HG02678 (cell line): Measurements from ENCODE around the gene AKT3.

ENCODE experiments used
- ATAC-seq: cut with Tn5 transposase; IDR thresholded peaks from one replicate; pipeline ENCODE4 v1.9.1; 2021; ENCODE audit warnings: mild to moderate bottlenecking, moderate library complexity; ENCODE audit not compliant: unreplicated experiment

The AKT3 gene

DNA sequence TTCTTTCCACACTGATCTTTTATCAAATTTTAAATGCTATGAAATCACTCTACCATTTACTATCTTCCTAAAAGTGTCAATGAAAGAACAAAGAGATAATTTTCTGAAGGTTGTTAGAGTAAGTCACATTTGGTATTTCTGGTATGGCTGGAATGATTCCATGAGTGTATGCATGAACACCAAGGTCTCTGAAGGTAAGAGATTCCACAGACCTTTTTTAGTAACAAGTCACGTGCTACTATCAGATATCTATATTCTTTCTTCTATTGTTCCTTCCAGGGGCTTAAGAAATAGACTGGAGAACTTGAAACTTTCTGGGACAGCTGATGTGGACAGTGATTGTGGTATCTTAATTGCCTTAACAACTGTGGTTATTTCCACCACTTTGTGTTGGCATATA, 329.2 kb downstream of the AKT3 start:
- ATAC-seq, result no peak

DNA sequence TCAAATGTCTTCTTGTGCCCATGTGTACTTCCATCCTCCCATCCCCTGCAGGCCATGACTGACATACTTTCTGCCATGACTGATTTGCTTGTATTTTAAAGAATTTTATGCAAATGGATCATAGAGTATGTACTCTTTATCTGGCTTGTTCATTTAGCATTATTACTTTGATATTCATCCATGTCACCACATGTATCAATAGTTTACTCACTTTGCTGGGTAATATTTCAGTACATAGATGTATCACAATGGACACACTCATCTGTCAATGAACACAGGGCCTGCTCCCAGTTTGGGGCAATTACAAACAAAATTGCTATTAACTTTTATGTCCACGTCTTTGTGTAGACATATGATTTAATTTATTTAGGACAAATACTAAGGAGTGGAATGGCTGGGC, 335.1 kb downstream of the AKT3 start:
- ATAC-seq, result no peak

DNA sequence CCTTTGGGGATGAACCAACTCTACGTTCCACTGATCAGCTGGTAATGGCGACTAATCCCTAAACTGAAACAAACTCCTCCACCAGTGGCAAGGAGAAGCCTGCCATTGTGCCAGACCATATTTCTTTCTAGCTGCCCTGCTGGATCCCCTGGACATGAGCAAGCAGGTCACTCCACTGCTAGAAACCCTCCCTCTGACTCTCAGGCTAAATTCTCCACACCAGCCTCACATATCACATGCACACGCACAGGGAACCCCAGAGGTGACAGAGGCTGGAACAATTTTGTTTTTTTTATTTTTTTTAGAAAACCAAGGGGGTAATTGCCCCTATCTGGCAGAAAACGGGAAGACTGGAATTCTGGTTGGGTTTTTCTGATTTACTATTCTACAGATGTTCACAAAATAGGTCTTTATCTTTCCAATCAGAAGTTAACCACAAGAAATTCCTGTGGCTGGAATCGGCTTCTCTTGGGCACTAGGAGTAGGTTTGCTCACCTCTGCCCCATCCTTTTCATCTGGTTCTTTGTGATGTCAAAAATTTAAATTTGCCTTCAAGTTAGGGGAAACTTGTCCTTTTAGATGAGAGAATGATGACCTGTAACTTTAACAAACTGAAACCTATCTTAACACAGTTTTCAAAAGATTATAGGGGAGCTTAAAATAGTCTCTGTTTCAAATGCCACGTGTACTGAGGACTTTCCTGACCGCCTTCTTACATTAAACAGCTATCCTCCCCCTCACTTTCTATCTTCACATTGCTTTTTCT, 336.1 kb downstream of the AKT3 start:
- peak; percentile 79 for ATAC-seq

DNA sequence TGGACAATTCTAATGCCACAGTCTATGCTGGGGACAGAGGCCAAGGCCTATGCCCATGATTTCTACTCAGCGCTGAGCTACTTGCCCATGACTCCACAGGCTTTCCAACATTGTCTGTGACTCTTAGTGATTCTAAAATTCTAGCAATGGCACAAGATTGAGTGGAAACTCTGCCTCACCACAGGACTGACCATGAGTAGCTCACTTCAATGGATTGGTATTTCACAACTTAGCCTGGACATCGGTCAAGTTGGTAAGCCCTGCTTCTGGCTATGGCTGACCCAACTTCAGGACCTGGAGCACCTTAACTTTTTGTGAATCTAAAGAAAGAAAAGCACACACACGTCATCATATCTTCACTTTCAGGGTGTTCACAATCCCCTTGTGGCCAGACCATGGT, 339.1 kb downstream of the AKT3 start:
- no peak for ATAC-seq

DNA sequence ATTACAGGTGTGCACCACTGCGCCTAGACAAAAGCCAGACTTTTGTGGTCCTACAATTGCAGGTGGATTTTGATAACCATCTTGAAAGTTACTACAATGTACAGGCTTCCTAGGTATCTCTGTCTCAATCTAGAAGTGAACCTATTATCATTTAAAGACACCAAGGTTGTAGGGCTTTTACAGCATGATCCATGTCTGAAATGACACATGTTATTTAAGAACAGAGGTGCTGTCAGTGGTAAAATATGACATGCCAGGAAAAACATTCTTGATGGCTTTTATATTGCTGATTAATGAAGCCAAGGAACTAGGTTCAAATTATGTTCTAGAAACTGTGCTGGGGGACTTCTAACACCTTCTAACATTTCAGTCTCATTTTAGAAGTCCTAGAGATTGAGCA, 341.1 kb downstream of the AKT3 start:
- no peak for ATAC-seq

DNA sequence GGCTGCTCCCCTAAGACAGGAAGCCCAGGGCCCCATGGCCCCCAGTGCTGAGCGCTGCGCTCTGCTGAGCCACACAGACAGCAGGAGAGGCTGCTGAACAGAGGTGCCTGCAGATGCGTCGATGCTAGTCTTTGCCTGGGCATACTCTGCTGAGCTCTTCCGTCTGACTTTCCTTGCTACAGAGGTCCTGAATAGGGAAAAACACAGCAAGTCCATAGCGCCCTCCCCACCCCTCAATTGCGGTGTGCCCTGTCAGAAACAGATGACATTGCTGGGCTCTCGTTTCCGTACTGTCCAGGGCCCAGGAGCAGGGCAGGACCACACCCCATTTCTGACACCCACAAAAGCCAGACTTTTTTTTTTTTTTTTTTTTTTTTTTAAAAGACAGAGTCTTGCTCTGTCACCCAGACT, 341.7 kb downstream of the AKT3 start:
- ATAC-seq, result peak; percentile 76

DNA sequence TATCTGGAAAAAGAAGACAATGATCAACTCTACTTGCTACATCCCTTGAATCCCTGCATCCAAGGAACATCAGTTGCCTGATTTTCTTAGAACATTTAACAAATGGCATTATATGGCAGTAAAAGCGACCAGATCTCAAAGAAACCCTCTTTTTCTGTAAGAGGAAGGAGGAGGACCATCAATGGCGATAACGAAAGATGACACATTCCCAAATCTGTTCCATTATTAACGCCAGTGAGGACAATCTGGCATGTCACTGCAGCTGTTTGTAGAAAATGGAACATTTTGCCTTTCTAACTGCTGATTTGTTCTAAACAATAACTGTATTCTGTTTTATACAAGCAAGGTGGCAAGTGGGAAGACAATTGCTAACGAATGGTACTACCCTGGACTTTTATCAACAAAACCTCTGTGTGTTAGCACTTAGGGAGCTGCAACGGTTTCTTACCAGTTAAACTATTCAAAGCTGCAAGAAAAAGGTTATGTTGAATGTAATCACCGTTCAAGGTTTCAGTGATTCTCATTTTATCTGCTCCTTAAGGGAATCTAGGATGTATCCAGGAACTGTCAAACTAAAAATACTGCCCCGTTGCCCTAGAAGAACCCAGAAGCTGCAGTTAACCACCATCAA, 342.3 kb downstream of the AKT3 start:
- ATAC-seq, result no peak

DNA sequence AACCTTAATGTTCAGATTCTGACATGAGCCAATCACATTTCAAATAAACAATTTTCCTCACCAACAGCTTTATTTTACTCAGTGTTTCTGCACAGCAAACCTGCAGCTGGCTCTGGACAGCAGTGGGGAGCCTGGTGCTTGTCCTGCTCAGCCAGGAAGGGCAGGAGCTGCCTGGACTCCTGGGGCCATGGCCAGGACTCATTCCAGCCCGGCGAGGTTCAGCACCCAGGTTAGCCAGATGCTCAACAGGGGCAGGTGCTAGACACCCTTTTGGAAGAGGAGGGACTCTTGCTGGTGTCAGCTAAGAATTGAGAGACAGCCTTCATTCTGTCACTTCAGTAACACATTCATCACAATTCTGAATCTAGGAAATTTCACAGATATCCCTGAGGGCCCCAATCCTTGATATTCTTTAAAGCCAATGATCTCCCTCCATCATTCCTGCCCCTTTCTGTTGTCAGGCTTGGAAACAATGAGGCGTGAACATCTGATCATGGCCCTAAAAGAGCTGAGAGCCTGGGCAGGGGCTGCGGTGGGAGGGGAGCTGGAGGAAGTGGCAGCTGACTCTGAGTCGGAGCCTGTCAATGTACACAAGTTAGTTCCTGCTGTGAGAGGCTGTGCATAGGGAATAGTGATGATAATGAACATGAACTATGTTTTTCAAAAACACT, 342.9 kb downstream of the AKT3 start:
- ATAC-seq, result no peak

DNA sequence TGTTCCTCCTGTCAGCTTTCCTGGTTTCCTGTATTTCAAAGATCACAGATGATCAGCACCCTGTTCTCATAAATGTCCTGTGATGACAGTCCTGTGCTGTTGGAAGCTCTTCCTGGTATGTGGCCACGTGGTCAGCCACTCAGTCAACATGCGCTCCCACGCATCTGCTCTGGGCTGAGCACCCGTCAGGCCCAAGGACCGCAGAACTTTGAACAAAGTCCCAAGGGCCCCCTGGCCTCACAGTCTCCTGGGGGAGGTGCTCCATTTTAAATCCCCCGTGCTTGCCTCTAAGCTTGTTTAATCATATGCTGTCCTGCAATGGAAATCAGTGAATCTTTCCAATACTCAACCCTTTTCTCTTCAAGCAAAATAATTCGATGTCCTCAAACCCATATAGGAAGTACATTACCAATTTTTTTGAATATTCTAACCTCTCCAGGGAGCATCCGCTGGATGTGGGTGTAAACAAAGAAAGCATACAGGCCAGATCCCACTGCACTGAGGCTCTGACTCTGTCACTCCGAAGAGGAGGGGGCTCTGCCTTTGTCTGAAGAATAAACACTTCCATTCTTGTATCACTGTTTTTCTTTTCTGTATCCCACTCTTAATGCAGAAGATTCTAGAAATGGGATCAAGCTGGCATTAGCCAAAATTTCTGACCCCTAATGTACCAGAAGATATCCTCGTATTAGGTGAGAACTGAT, 343.9 kb downstream of the AKT3 start:
- ATAC-seq, result peak; percentile 80

DNA sequence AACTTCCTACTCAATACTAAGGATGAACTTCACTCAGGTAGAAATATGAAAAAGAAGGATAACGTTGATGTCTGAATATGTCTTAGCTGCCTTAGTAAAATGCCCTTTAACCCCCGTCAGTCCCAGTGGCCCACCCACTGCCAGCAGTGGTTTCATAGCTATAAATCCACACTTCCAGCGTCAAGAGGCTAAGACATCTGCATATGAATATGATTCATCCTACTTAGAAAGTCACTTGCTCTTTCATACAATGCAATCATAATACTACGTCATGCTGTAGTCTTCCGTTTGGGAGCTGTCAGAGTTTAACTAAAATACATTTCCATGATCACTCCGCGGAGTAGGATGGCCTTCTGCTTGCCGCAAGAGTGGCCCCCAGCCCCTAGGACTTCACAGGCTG, 346.9 kb downstream of the AKT3 start:
- no peak for ATAC-seq

DNA sequence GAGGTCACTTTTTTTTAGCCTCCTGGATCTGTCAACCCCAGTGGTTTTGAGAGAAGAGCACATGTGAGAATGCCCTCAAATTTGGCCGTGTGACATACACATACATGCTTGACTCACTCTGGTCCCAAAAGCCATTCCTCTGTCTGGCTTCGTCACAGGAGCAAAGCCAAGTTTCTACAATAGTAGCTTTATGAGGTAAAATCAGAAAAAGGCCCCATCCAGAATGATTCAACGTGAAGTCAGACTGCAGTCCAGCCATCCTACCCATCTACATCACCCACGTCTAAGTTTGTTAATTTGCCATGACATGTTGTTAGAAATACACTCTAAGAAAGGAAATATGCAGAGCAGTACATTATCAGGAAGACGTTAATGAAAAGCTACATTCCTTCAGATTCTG, 349.0 kb downstream of the AKT3 start:
- ATAC-seq, result no peak

DNA sequence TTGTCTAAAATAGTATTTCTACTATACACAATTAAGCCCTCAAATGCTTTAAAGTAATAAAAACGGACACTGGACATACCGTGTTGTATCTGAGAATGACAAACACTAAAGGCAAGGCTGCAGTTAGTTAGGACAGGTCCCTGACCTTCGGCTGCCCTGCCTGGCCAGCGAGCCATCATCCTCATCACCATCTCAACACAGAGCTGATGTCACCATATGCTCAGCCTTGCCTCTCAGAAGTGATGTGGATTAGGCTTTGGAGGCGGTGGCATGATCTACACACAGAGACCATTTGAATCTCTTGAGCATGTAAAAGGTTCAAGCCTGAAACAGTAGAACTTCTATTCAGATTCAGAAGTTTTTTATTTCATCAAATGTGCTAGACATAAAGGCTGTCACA, 349.5 kb downstream of the AKT3 start:
- ATAC-seq, result no peak

DNA sequence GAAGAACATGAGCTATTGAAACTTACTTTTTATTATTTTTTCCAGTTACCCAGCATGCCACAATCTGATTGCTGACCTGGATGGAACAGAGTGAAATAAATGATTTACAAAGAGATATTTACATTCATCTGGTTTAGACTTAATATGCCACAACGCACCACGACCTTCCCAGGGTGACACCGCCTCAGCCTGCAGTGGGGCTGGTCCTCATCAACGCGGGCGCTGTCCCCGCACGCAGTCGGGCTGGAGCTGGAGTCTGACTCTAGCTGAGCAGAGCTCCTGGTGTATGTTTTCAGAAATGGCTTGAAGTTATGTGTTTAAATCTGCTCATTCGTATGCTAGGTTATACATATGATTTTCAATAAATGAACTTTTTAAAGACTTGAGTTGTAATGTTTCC, 350.3 kb downstream of the AKT3 start:
- ATAC-seq, result no peak

DNA sequence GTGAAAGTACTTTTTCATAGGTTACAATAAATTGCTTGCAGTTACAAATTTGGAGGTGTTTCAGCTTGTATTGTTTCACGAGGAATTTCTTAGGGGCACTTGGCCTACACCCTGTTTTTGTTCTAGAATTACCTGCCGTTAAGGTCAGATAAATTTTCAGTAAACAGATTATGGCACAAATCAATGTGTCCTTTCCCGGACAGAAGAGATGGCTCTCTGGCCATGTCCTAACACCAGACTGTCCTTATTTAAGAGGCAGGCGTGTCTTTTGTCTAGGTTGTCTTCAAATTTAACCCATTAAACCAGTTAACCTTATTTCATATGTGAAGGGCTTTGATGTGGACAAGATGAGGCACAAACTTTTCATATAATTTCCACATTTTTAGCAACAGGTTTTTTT, 350.8 kb downstream of the AKT3 start:
- ATAC-seq, result no peak

DNA sequence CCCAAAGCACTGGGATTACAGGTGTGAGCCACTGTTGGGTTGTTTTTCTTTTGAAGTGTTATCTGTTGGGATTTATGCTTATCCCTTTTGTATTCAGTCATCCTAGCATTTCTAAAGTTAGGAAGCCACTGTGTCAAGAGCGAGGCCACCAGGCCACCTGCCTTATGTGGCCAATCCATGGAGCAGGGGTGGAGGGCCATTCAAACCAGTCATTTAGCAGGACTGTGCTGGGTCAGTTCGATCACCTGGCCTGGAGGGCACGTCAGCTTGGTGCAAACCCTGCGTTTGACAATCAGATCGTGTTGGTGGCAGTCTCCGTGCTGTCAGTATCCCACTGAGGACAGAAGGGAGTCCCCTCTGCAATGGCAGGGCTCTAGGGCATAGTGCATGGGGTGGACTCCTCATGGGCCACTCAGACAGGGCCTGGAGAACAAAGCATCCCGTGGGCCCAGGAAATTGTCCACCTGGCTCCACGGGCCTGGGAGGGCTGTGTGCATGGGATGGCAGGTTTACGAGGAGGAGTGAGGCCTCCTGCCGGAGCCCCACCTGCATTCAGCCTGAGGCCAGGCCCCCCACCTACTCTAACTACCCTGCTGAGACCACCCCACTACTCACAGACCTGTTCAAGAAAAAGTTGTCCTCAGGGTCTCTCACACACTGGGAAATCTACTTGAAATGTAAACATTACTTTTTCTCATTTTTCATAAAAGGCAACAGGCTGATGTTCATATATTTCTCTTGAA, 351.9 kb downstream of the AKT3 start:
- ATAC-seq, result no peak

DNA sequence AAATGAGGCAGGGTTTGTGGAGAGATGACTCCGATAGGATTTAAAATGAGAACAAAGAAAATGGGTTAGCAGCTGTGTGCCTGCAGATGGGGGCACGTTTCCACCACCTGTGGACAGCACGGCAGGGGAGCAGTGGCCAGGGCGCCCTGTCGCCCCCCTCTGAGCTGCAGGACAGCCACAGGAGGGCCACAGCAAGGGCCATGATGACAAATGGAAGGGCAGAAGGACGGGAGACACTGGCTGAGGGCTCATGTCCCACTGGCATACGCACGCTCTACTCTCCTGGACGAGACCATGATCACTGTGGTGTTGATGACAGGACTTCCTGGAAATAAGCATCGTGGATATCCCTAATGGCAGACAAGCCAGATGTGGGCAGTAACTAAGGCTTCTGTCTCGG, 353.2 kb downstream of the AKT3 start:
- ATAC-seq, result no peak

DNA sequence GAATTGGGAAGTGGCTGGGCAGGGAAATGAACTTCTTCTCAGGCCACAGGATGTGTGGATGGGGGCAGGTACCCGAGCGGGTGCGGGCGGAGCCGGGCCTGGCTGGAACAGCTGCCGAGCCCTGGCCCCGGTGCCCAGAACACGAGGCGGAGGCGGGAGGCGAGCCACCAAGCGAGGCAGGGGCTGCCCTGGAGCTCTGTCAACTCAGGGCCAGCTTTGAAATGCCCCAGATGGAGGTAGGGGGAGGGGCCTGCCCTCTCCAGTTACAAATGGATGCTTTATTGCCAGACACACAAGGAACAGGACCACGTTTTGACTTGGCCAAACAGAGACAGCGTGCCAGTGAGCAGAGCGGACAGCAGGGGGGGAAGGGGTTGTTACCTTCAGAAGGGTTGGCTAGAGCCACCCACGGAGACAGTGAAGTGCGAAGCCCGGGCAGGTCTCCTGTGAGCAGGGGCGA, 353.8 kb downstream of the AKT3 start:
- ATAC-seq, result no peak

DNA sequence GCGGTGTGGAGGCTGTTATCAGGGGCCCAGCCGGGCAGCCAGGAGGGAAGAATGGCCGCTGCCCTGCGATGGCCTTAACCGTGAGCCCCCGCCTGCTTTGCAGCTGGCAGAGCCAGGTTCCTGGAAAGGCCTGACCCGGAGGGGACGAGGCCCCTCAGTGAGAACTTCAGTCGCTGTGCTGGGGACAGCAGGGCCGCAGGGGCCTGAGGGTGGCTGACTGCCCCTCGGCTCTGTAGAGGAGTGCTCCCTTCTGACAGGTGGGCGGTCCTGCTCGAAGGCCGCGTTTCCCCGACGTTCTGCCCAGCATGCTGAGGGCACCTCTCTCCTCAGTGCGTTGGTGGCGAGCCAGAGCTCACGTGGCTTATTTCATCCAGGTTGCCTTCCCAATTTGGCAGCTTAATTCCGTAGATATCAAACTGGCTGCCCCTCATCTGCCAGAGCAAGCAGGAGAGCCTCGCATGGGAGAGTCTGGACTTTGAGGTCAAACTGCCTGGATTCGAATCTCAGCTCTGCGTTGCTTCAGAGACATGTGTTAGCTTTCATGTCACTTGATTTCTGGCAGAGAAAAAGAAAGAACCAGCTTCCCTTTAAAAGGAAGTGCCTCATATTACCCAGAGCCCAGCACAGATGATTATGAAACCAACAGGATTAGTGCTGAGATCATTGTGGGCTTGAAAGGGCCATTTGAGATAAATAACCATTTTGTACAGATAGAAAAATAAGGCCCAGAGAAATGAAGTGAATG, 354.4 kb downstream of the AKT3 start:
- no peak for ATAC-seq

DNA sequence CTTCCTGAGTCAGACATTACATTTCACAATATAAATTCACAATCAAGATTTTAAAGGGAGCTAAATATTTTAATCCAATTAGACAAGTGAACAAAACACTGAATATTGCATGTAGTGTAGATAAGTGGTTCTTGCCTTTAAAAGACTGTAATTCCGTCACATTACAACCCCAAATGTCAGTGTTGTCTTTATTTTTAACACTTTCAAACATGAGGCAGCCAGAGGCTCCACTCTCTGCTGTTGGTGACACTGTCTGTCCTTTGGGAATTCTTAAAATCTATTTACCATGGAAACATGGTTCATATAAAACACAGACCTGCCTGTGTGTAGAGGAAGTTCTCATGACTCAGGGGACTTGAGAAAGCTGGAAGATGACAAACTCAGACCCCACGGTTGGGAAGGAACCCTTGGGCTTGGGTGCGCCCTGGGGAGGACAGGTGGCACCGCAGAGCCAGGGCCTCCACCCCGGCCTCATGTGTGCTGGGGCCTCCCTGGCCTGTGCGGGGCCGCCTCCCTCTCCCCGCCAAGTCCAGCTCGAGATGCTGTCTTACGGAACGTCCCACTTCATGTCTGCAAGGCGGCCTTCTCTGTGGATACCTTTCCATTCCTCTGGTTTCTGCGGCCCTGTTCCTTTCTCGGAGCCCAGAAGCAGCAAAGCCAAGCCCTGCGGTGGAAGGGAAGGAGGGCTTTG, 355.2 kb downstream of the AKT3 start:
- ATAC-seq, result no peak
